K562 (cell line): ENCODE measurements around the gene TNFAIP8L1. TPM values are rescaled to one million over a fixed set of nuclear protein-coding genes. Genes with fewer than 3 reads are reported as not detected.

Experiments used
- ATAC-seq: fragments of 200-7000 bp; cut with Tn5 transposase; 3 replicates; pipeline ENCODE4 v1.9.1; 2020; ENCODE audit warnings: moderate library complexity
- BruUV-seq: library from RNA; stranded (reverse); fragments of 400-500 nt; replicated peaks from 2 replicates; lab custom pipeline; 2021; lab: Mats Ljungman, UMichigan
- CTCF ChIA-PET: fragments of 300-600 bp; formaldehyde crosslinking; extraction: SDS; loops from one replicate; lab custom pipeline; 2021; ENCODE audit warnings: low intra/inter-chr PET ratio; lab: Yijun Ruan, JAX
- POLR2A ChIA-PET: fragments of 300-600, 350-650 bp; sonication (Branson Sonifier 250); formaldehyde crosslinking; extraction: SDS; loops from one replicate; lab custom pipeline; 2021; ENCODE audit warnings: antibody characterized with exemption, inconsistent platforms; lab: Yijun Ruan, JAX
- DNase-seq, 4 experiments: peaks; one replicate each; pipeline versions ENCODE4 v3.0.0 to v3.0.0-alpha.2; 2011 to 2018; ENCODE audit warnings: low spot score in 3 of 4, mixed read lengths in 3 of 4; ENCODE audit errors: extremely low read depth in 1 of 4
- FAIRE-seq: peaks from 2 replicates; lab custom pipeline; 2011; peaks lifted over from hg19 to GRCh38; lab: Jason Lieb, UNC
- H2AFZ ChIP-seq: 2 replicates; pipeline ENCODE4 v1.6.0; 2011; ENCODE audit warnings: low read depth, low read length, control low read depth, inconsistent platforms
- H3K27ac ChIP-seq: fragments of 200-600 bp; 3 replicates; pipeline ENCODE4 v1.8.0; 2011; ENCODE audit warnings: low read depth, mild to moderate bottlenecking, control low read depth, inconsistent platforms, low read length, moderate library complexity, mixed read lengths; ENCODE audit errors: extremely low read depth
- H3K27me3 ChIP-seq, 2 experiments: fragments of 300-600 bp in 1 of 2; 2 replicates in 1 of 2; 3 replicates in 1 of 2; pipeline versions ENCODE4 v1.6.0 to v1.8.0; 2011; ENCODE audit warnings: inconsistent platforms in 2 of 2, low read length in 2 of 2, mild to moderate bottlenecking in 1 of 2, mixed read lengths in 1 of 2, moderate library complexity in 1 of 2; ENCODE audit not compliant: control insufficient read depth in 2 of 2, insufficient read depth in 2 of 2
- H3K36me3 ChIP-seq: fragments of 300-600 bp; 3 replicates; pipeline ENCODE4 v1.8.0; 2011; ENCODE audit warnings: mild to moderate bottlenecking, low read length, inconsistent platforms; ENCODE audit not compliant: control insufficient read depth, insufficient read depth
- H3K4me1 ChIP-seq, 2 experiments: fragments of 200-600 bp in 1 of 2; replicated peaks in 1 of 2; 2 replicates in 1 of 2; 3 replicates in 1 of 2; pipeline versions ENCODE4 v1.5.1 to v1.8.0; 2011; ENCODE audit warnings: inconsistent platforms in 2 of 2, low read length in 2 of 2, mild to moderate bottlenecking in 1 of 2, mixed read lengths in 1 of 2, moderate library complexity in 1 of 2; ENCODE audit not compliant: control insufficient read depth in 2 of 2, insufficient read depth in 2 of 2
- H3K4me2 ChIP-seq: 2 replicates; pipeline ENCODE4 v1.6.1; 2011; ENCODE audit warnings: low read length, control low read depth, inconsistent platforms, mixed read lengths; ENCODE audit not compliant: insufficient read depth
- H3K4me3 ChIP-seq: fragments of 200-600 bp; sonication (generic), shearing (Covaris generic); 2 replicates; pipeline ENCODE4 v1.5.1; 2016; ENCODE audit warnings: control low read depth, inconsistent platforms
- H3K79me2 ChIP-seq: fragments of 200-600 bp; 3 replicates; pipeline ENCODE4 v1.8.0; 2011; ENCODE audit warnings: low read length, inconsistent platforms; ENCODE audit not compliant: control insufficient read depth, insufficient read depth
- H3K9ac ChIP-seq, 2 experiments: 2 replicates each; pipeline versions ENCODE4 v1.6.0 to v1.6.1; 2011; ENCODE audit warnings: low read depth in 2 of 2, low read length in 2 of 2, control low read depth in 1 of 2, inconsistent platforms in 1 of 2, mild to moderate bottlenecking in 1 of 2, mixed read lengths in 1 of 2; ENCODE audit not compliant: insufficient read depth in 1 of 2
- H3K9me1 ChIP-seq: one replicate; pipeline ENCODE4 v1.6.0; 2011; ENCODE audit warnings: inconsistent platforms, mild to moderate bottlenecking, low read length, moderate library complexity; ENCODE audit not compliant: control insufficient read depth, insufficient read depth
- H3K9me3 ChIP-seq: replicated peaks from 2 replicates; pipeline ENCODE4 v1.5.1; 2011; ENCODE audit warnings: low read depth, low read length, inconsistent platforms; ENCODE audit not compliant: control insufficient read depth, insufficient read depth
- H4K20me1 ChIP-seq: replicated peaks from 2 replicates; pipeline ENCODE4 v1.6.1; 2011; ENCODE audit warnings: low read length, inconsistent platforms, mixed read lengths; ENCODE audit not compliant: control insufficient read depth, insufficient read depth
- BCOR ChIP-seq: fragments of 450-650 bp; IDR thresholded peaks from 2 replicates; pipeline ENCODE4 v1.6.1; 2016
- HDAC2 ChIP-seq: fragments of 450-650 bp; IDR thresholded peaks from 2 replicates; pipeline ENCODE4 v1.6.1; 2016; ENCODE audit warnings: mild to moderate bottlenecking
- KDM1A ChIP-seq, 2 experiments: fragments of 450-650 bp; IDR thresholded peaks; 2 replicates each; pipeline ENCODE4 v1.6.1; 2016; ENCODE audit warnings: mild to moderate bottlenecking in 2 of 2
- MAFK ChIP-seq: IDR thresholded peaks from 2 replicates; pipeline ENCODE4 v1.6.1; 2011; ENCODE audit warnings: low read length, improper control_type of control experiment
- NONO ChIP-seq, 2 experiments: fragments of 200-400 bp in 1 of 2; fragments of 450-650 bp in 1 of 2; formaldehyde crosslinking in 1 of 2; IDR thresholded peaks; 2 replicates each; pipeline ENCODE4 v1.6.1; 2017; ENCODE audit warnings: low read depth in 2 of 2, mild to moderate bottlenecking in 2 of 2, moderate library complexity in 2 of 2, low read length in 1 of 2
- POLR2AphosphoS5 ChIP-seq: IDR thresholded peaks from 2 replicates; pipeline ENCODE4 v1.6.1; 2011; ENCODE audit warnings: mild to moderate bottlenecking, low read depth, low read length, moderate library complexity; ENCODE audit not compliant: control insufficient read depth, insufficient read depth
- POLR2G ChIP-seq: fragments of 200-400 bp; formaldehyde crosslinking; IDR thresholded peaks from 2 replicates; pipeline ENCODE4 v1.6.1; 2017; ENCODE audit warnings: low read depth, mild to moderate bottlenecking, antibody characterized with exemption, low read length, moderate library complexity
- RBBP5 ChIP-seq: fragments of 200-600 bp; sonication (generic); IDR thresholded peaks from 2 replicates; pipeline ENCODE4 v1.6.1; 2012; ENCODE audit warnings: borderline replicate concordance, mild to moderate bottlenecking, low read length, control low read depth, inconsistent platforms; ENCODE audit not compliant: insufficient read depth, poor library complexity, severe bottlenecking
- RBFOX2 ChIP-seq: fragments of 200-400 bp; formaldehyde crosslinking; IDR thresholded peaks from 2 replicates; pipeline ENCODE4 v1.6.1; 2017; ENCODE audit warnings: low read depth, mild to moderate bottlenecking, low read length, moderate library complexity
- RCOR1 ChIP-seq, 2 experiments: IDR thresholded peaks; 2 replicates each; pipeline ENCODE4 v1.6.1; 2012; ENCODE audit warnings: low read depth in 2 of 2, low read length in 2 of 2, borderline replicate concordance in 1 of 2, improper control_type of control experiment in 1 of 2
- SRSF1 ChIP-seq: fragments of 200-400 bp; formaldehyde crosslinking; IDR thresholded peaks from 2 replicates; pipeline ENCODE4 v1.6.1; 2017; ENCODE audit warnings: mild to moderate bottlenecking, low read depth, low read length, moderate library complexity
- STAT5B ChIP-seq: fragments of 250-450 bp; sonication (Bioruptor Pico); IDR thresholded peaks from 2 replicates; pipeline ENCODE4 v1.8.0; 2021; ENCODE audit warnings: mild to moderate bottlenecking, inconsistent platforms
- WHSC1 ChIP-seq: IDR thresholded peaks from one replicate; pipeline ENCODE4 v1.6.1; 2012; ENCODE audit warnings: low read length, control low read depth, inconsistent platforms
- ZEB2 ChIP-seq: fragments of 450-650 bp; IDR thresholded peaks from 2 replicates; pipeline ENCODE4 v1.6.1; 2016
- ZNF121 ChIP-seq: sonication (generic); formaldehyde crosslinking; conservative IDR thresholded peaks from 2 replicates; pipeline ENCODE4 v1.8.0; 2022; ENCODE audit warnings: missing genetic modification reagents
- WGBS: fragments of 100-300 bp; shearing (Covaris generic); methylation state at CpG from one replicate; pipeline ENCODE4 v1.1.6; 2016; ENCODE audit warnings: low coverage, mixed read lengths; ENCODE audit not compliant: insufficient coverage; ENCODE audit errors: missing lambda C conversion rate; 5-methylcytosine and 5-hydroxymethylcytosine counted together
- in situ Hi-C: fragments of 300-500 bp; cut with MboI; formaldehyde crosslinking; loops from 4 replicates; pipeline ENCODE4 v1.15.0; 2018; ENCODE audit warnings: inconsistent platforms, mixed read lengths
- intact Hi-C: fragments of 100-400 bp; cut with micrococcal nuclease; formaldehyde crosslinking; loops from 2 replicates; pipeline ENCODE4 v1.14.2; 2022
- polyA plus RNA-seq, 8 experiments: library from polyadenylated mRNA; depleted of rRNA in 4 of 8; stranded (reverse) in 5 of 8; unstranded in 3 of 8; fragments of >200 nt; fragmentation: Nextera tagmentation in 2 of 8; fragmentation: Illumina TruSeq in 1 of 8; extraction: Ambion mirVana in 2 of 8; extraction: Trizol in 1 of 8; gene quantifications; 2 replicates each; pipeline versions ENCODE4 v1.2.1 to v1.2.3, GENCODE V29; 2011 to 2014; ENCODE audit warnings: inconsistent platforms in 1 of 8, missing spikeins in 1 of 8
- total RNA-seq, 7 experiments: library from RNA; depleted of rRNA in 6 of 7; stranded (reverse); fragments of >200 nt in 6 of 7; fragmentation: Illumina TruSeq in 2 of 7; extraction: Trizol in 2 of 7; gene quantifications; 2 replicates each; pipeline versions ENCODE4 v1.2.1 to v1.2.3, GENCODE V29; 2011 to 2021; ENCODE audit warnings: low replicate concordance in 1 of 7
- TF ChIP-seq, protein P1 (sequence below): sonication (generic); formaldehyde crosslinking; IDR thresholded peaks from 2 replicates; pipeline ENCODE4 v1.9.0; 2022; ENCODE audit warnings: mild to moderate bottlenecking, missing genetic modification reagents
- TF ChIP-seq, protein P2 (sequence below): sonication (generic); formaldehyde crosslinking; IDR thresholded peaks from 2 replicates; pipeline ENCODE4 v1.8.0; 2023; ENCODE audit warnings: mild to moderate bottlenecking, missing genetic modification reagents
- TF ChIP-seq, protein P3 (sequence below): fragments of 250-450 bp; sonication (Bioruptor Pico); IDR thresholded peaks from 2 replicates; pipeline ENCODE4 v1.9.0; 2021; ENCODE audit warnings: mild to moderate bottlenecking, inconsistent platforms

The TNFAIP8L1 gene
- total and polyA plus RNA-seq, 9 of the 15 experiments (the other 6 are each of a cell fraction or from before 2014, with no cell fraction given), result 0.69 to 9.3 (median 4.9) TPM

DNA sequence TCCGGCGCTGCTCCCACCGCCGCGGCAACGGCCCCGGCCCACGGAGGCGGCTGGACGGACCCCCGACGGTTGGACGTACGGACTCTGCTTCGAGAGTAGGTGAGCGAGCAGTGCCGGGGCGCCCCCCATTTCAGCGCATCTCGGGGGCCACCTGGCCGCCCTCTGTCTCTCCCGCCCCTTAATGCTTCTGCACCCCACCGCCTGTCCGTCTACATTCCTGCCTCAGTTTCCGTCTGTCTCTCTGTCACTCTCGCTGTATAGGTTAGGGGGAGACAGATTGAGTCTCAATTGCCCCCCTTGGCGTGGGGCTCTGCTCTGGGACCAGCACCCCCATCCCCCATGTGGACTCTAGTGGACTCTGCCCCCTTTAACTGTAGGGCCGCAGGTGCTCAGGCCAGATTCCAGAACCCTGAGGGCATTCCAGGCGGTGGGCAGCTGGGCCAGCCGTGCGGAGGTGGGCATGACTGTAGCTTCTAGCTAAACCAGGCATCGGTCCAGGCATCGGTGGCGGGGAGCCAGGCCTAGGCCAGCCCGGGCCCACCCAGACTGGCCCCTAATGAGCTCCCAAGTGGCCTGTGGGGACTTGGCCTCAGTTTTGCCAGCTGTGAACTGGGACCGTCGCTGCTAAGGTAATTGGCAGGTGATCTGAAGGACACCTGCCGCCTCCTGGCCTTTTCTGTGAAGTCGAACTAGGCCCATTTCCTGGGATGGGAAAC is 373 bp downstream of the TNFAIP8L1 start:
- 19% methylated on average over 37 of the region's 39 CpGs for WGBS
- ATAC-seq, result no peak
- H2AFZ ChIP-seq, result peak overlapping the region; percentile 86
- no peaks in the 10 kb centered on the region for H3K27me3 ChIP-seq
- peaks cover 17% of the 10 kb centered on the region for H3K79me2 ChIP-seq
- peak in 1 of 4 experiments; percentile 29 for DNase-seq
- H3K4me3 ChIP-seq, result peak overlapping the region; percentile 71
- in situ Hi-C loops (loop anchor here (5.0 kb wide), 1 partner anchor 62 kb away; no protein-coding TSS in a partner anchor), intact Hi-C loops (loop anchor here (5.0 kb wide), 2 partner anchors 82 to 237 kb away; partner anchors contain the start of genes CHAF1A, SEMA6B and SH3GL1)
- H4K20me1 ChIP-seq, result no peaks in the 10 kb centered on the region
- H3K9me3 ChIP-seq, result no peaks in the 10 kb centered on the region
- no peak for FAIRE-seq
- H3K36me3 ChIP-seq, result no peaks in the 10 kb centered on the region
- H3K4me2 ChIP-seq, result peak overlapping the region; percentile 98
- H3K4me1 ChIP-seq, result peaks cover 28 to 58% of the 10 kb centered on the region in 2 experiments
- H3K27ac ChIP-seq, result peak overlapping the region; percentile 59; the same call in 2 of the 3 replicates
- H3K9me1 ChIP-seq, result no peaks in the 10 kb centered on the region
- peak overlapping the region; percentile 76 to 92 for H3K9ac ChIP-seq
- TSS peak; percentile 55 for BruUV-seq
- ChIA-PET CTCF (no interaction called here), POLR2A (interaction anchor here (0.6 kb wide), 1 partner anchor 189 kb away, joined by 3 read pairs; no protein-coding TSS in a partner anchor)
- TF ChIP-seq RBBP5 (peak; percentile 10), ZNF121 (CRISPR knock-in tag) (peak; percentile 25; the same call in 1 of the 2 replicates), POLR2AphosphoS5 (no peak), POLR2G (0 out of 2 replicates have a peak, but pooled peaks have one; percentile 26), KDM1A (IDR thresholded peaks at IDR 0.05) (peak; percentile 45 to 66; a peak in 3 of 4 replicates), STAT5B (CRISPR knock-in tag) (no peak), BCOR (peak; percentile 73), RCOR1 (IDR thresholded peaks at IDR 0.05; ENCODE audit: borderline replicate concordance in 1 of 2, low read depth in 2 of 2, low read length in 2 of 2) (0 out of 4 replicates have a peak, but pooled peaks of 1 of the 2 experiments have one; percentile 9), SRSF1 (no peak), HDAC2 (0 out of 2 replicates have a peak, but pooled peaks have one; percentile 25), WHSC1 (no peak), RBFOX2 (peak; percentile 39; the same call in 1 of the 2 replicates), ZEB2 (0 out of 2 replicates have a peak, but pooled peaks have one; percentile 20), NONO (IDR thresholded peaks at IDR 0.05; ENCODE audit: low read depth in 2 of 2, low read length in 1 of 2) (peak in 1 of 2 experiments; percentile 58; a peak in 1 of 4 replicates), MAFK (no peak)
- TF ChIP-seq, protein P1, sequence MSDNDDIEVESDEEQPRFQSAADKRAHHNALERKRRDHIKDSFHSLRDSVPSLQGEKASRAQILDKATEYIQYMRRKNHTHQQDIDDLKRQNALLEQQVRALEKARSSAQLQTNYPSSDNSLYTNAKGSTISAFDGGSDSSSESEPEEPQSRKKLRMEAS (CRISPR knock-in tag), result peak; percentile 58; the same call in 1 of the 2 replicates
- TF ChIP-seq, protein P2, sequence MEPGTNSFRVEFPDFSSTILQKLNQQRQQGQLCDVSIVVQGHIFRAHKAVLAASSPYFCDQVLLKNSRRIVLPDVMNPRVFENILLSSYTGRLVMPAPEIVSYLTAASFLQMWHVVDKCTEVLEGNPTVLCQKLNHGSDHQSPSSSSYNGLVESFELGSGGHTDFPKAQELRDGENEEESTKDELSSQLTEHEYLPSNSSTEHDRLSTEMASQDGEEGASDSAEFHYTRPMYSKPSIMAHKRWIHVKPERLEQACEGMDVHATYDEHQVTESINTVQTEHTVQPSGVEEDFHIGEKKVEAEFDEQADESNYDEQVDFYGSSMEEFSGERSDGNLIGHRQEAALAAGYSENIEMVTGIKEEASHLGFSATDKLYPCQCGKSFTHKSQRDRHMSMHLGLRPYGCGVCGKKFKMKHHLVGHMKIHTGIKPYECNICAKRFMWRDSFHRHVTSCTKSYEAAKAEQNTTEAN (CRISPR knock-in tag), result 0 out of 2 replicates have a peak, but pooled peaks have one; percentile 37
- TF ChIP-seq, protein P3, sequence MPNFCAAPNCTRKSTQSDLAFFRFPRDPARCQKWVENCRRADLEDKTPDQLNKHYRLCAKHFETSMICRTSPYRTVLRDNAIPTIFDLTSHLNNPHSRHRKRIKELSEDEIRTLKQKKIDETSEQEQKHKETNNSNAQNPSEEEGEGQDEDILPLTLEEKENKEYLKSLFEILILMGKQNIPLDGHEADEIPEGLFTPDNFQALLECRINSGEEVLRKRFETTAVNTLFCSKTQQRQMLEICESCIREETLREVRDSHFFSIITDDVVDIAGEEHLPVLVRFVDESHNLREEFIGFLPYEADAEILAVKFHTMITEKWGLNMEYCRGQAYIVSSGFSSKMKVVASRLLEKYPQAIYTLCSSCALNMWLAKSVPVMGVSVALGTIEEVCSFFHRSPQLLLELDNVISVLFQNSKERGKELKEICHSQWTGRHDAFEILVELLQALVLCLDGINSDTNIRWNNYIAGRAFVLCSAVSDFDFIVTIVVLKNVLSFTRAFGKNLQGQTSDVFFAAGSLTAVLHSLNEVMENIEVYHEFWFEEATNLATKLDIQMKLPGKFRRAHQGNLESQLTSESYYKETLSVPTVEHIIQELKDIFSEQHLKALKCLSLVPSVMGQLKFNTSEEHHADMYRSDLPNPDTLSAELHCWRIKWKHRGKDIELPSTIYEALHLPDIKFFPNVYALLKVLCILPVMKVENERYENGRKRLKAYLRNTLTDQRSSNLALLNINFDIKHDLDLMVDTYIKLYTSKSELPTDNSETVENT (CRISPR knock-in tag), result no peak
